ENCODE data around the gene MMP14. TPM values are rescaled to one million over a fixed set of nuclear protein-coding genes. Genes with fewer than 3 reads are reported as not detected.

The MMP14 gene
- total and polyA plus RNA-seq, 9 of the 15 experiments (the other 6 are each of a cell fraction or from before 2014, with no cell fraction given), result 0.36 to 5.8 (median 1.3) TPM; not detected in 2

DNA sequence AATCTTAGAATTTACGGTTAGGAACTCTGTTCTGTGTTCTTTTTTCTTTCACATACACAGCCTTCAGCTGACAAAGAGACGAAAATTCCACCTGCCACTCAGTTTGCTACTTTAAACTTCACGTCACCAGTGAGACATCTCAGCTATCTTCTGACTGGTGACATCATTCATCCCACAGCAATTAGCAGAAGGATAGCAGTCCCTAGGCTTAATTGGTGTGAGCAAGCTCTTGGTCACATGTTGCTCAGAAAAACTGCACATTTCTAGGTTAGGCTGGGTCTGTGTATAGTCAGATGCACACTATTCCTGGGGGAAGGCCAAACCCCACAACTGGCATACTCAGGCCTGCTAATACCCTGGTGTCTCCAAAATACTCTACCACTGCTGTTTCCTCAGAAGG is 45.1 kb upstream of the MMP14 start (continued):
- TF ChIP-seq DEAF1 (CRISPR knock-in tag; IDR thresholded peaks at IDR 0.05) (no peak), SMAD1 (IDR thresholded peaks at IDR 0.05; ENCODE audit: low read depth, low read length, partially characterized antibody) (no peak), ZNF436 (CRISPR knock-in tag; IDR thresholded peaks at IDR 0.05) (no peak), ZZZ3 (IDR thresholded peaks at IDR 0.05) (no peak), HDAC8 (tag; IDR thresholded peaks at IDR 0.05) (no peak), GTF2F1 (IDR thresholded peaks at IDR 0.05; ENCODE audit: low read depth, low read length) (no peak), STAG1 (CRISPR knock-in tag; IDR thresholded peaks at IDR 0.05; ENCODE audit: borderline replicate concordance) (no peak), XRCC3 (IDR thresholded peaks at IDR 0.05) (no peak), ZNF57 (CRISPR knock-in tag; IDR thresholded peaks at IDR 0.05) (no peak), KAT7 (CRISPR knock-in tag; IDR thresholded peaks at IDR 0.05; ENCODE audit: borderline replicate concordance) (no peak), EP300 (IDR thresholded peaks at IDR 0.05; ENCODE audit: low read length) (0 out of 2 replicates have a peak, but pooled peaks have one; percentile 8), ZNF507 (tag; conservative IDR thresholded peaks at IDR 0.05) (no peak), SETDB1 (IDR thresholded peaks at IDR 0.05; ENCODE audit: low read length) (no peak), CC2D1A (IDR thresholded peaks at IDR 0.05) (no peak), NFE2L1 (tag; IDR thresholded peaks at IDR 0.05; ENCODE audit: borderline replicate concordance, low read depth) (no peak), ESRRB (CRISPR knock-in tag; IDR thresholded peaks at IDR 0.05; ENCODE audit: borderline replicate concordance) (no peak), ZNF518B (CRISPR knock-in tag; IDR thresholded peaks at IDR 0.05) (no peak), ADNP (tag; IDR thresholded peaks at IDR 0.05) (no peak), KDM5B (IDR thresholded peaks at IDR 0.05; ENCODE audit: insufficient replicate concordance, low read depth, low read length) (no peak), CXXC5 (CRISPR knock-in tag; IDR thresholded peaks at IDR 0.05) (no peak), ZBTB7A (IDR thresholded peaks at IDR 0.05; ENCODE audit: borderline replicate concordance, control insufficient read depth, low read depth, low read length) (no peak), PPARD (CRISPR knock-in tag; IDR thresholded peaks at IDR 0.05) (no peak)
- TF ChIP-seq, protein P1, sequence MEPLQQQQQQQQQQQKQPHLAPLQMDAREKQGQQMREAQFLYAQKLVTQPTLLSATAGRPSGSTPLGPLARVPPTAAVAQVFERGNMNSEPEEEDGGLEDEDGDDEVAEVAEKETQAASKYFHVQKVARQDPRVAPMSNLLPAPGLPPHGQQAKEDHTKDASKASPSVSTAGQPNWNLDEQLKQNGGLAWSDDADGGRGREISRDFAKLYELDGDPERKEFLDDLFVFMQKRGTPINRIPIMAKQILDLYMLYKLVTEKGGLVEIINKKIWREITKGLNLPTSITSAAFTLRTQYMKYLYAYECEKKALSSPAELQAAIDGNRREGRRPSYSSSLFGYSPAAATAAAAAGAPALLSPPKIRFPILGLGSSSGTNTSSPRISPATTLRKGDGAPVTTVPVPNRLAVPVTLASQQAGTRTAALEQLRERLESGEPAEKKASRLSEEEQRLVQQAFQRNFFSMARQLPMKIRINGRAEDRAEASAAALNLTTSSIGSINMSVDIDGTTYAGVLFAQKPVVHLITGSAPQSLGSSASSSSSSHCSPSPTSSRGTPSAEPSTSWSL (CRISPR knock-in tag; IDR thresholded peaks at IDR 0.05; ENCODE audit: borderline replicate concordance), result no peak

Data from K562 (cell line).